Measurements from ENCODE around the gene ACTL8.

DNA sequence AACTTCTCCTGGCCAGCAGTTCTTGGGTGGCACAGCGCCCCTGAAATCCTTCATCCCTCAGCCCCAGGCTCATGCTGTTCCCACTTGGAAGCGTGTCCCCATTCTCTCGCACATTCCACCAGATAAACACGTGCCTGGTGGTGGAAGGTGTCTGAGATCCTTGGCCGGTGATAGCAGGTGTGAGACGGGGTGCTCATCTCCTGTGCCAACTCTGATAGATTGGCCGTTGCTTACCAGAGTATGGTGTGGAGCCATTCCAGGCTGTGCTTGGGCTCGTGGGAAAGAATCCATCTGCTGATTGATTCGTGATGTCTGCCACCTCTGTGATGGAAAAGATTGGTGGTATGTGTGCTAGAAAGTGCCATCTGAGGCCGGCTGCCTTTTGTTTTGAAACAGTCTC is 22.2 kb downstream of the ACTL8 start:
- TF ChIP-seq, protein P1, sequence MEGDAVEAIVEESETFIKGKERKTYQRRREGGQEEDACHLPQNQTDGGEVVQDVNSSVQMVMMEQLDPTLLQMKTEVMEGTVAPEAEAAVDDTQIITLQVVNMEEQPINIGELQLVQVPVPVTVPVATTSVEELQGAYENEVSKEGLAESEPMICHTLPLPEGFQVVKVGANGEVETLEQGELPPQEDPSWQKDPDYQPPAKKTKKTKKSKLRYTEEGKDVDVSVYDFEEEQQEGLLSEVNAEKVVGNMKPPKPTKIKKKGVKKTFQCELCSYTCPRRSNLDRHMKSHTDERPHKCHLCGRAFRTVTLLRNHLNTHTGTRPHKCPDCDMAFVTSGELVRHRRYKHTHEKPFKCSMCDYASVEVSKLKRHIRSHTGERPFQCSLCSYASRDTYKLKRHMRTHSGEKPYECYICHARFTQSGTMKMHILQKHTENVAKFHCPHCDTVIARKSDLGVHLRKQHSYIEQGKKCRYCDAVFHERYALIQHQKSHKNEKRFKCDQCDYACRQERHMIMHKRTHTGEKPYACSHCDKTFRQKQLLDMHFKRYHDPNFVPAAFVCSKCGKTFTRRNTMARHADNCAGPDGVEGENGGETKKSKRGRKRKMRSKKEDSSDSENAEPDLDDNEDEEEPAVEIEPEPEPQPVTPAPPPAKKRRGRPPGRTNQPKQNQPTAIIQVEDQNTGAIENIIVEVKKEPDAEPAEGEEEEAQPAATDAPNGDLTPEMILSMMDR (IDR thresholded peaks at IDR 0.05; ENCODE audit: low read depth, low read length), result no peak
- TF ChIP-seq EZH2phosphoT487 (IDR thresholded peaks at IDR 0.05; ENCODE audit: low read depth), result no peak
